Measurements from ENCODE around the gene MYO1D. TPM values are rescaled to one million over a fixed set of nuclear protein-coding genes. Genes with fewer than 3 reads are reported as not detected.

The MYO1D gene
- total RNA-seq, 1 experiment from 2014 or later = 35.7 TPM

GRCh38 chr17:32542186-32542585 lies 334.7 kb downstream of the MYO1D start:
- Histone ChIP-seq H3K9me2 (ENCODE audit: insufficient read depth) (no peaks in the 10 kb centered on the region), H3K27ac (ENCODE audit: low read depth, low read length) (no peak overlapping the region), H3K36me3 (ENCODE audit: control insufficient read depth in 1 of 2, insufficient read depth in 2 of 2, low read length in 2 of 2) (no peaks in the 10 kb centered on the region), H4K20me1 (ENCODE audit: insufficient read depth) (no peaks in the 10 kb centered on the region), H3K9ac (ENCODE audit: low read length) (no peak overlapping the region), H3K27me3 (ENCODE audit: insufficient read depth, low read length) (no peaks in the 10 kb centered on the region), H3K9me3 (ENCODE audit: control insufficient read depth in 1 of 2, insufficient read depth in 1 of 2, low read depth in 1 of 2, low read length in 2 of 2) (no peaks in the 10 kb centered on the region), H3K4me1 (ENCODE audit: control insufficient read depth in 1 of 2, insufficient read depth in 2 of 2, low read length in 2 of 2) (no peaks in the 10 kb centered on the region), H3K4me3 (replicated peaks in 1 of 2; ENCODE audit: low read depth in 1 of 2, low read length in 2 of 2) (no peak overlapping the region), H2AFZ (ENCODE audit: low read depth, low read length, poor library complexity, severe bottlenecking) (no peak overlapping the region), H3K79me2 (ENCODE audit: insufficient read depth, low read length) (no peaks in the 10 kb centered on the region), H3K4me2 (ENCODE audit: low read length) (no peak overlapping the region)
- RAD21 ChIA-PET (ENCODE audit: low non-redundant PET in 1 of 2, low total read pairs in 2 of 2, uncharacterized antibody in 2 of 2, unreplicated experiment in 2 of 2) = no interaction called here
- no TSS peak for BruUV-seq (replicated peaks)
- intact Hi-C loops (cut with micrococcal nuclease) = no loop called here
- TF ChIP-seq ZBTB33 (IDR thresholded peaks at IDR 0.05; ENCODE audit: extremely low read depth, insufficient replicate concordance, low read length) (no peak), CEBPB (IDR thresholded peaks at IDR 0.05; ENCODE audit: low read depth) (no peak), YY1 (IDR thresholded peaks at IDR 0.05; ENCODE audit: extremely low read depth, insufficient replicate concordance, low read depth, low read length) (no peak), EZH2 (IDR thresholded peaks at IDR 0.05) (no peak), EZH2phosphoT487 (IDR thresholded peaks at IDR 0.05; ENCODE audit: borderline replicate concordance) (no peak), RAD21 (IDR thresholded peaks at IDR 0.05; ENCODE audit: low read depth) (no peak), SP1 (IDR thresholded peaks at IDR 0.05; ENCODE audit: low read depth) (no peak), MAX (IDR thresholded peaks at IDR 0.05) (no peak), SIN3A (IDR thresholded peaks at IDR 0.05; ENCODE audit: low read depth) (no peak), EGR1 (IDR thresholded peaks at IDR 0.05; ENCODE audit: low read depth) (no peak)
- TF ChIP-seq, protein P1, sequence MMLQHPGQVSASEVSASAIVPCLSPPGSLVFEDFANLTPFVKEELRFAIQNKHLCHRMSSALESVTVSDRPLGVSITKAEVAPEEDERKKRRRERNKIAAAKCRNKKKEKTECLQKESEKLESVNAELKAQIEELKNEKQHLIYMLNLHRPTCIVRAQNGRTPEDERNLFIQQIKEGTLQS (IDR thresholded peaks at IDR 0.05) = no peak
- TF ChIP-seq, protein P2, sequence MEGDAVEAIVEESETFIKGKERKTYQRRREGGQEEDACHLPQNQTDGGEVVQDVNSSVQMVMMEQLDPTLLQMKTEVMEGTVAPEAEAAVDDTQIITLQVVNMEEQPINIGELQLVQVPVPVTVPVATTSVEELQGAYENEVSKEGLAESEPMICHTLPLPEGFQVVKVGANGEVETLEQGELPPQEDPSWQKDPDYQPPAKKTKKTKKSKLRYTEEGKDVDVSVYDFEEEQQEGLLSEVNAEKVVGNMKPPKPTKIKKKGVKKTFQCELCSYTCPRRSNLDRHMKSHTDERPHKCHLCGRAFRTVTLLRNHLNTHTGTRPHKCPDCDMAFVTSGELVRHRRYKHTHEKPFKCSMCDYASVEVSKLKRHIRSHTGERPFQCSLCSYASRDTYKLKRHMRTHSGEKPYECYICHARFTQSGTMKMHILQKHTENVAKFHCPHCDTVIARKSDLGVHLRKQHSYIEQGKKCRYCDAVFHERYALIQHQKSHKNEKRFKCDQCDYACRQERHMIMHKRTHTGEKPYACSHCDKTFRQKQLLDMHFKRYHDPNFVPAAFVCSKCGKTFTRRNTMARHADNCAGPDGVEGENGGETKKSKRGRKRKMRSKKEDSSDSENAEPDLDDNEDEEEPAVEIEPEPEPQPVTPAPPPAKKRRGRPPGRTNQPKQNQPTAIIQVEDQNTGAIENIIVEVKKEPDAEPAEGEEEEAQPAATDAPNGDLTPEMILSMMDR (IDR thresholded peaks at IDR 0.05 in 2 of 3, conservative IDR thresholded peaks at IDR 0.05 in 1 of 3; ENCODE audit: borderline replicate concordance in 1 of 3, insufficient read depth in 1 of 3, low read depth in 2 of 3, low read length in 2 of 3) = no peak
- DNase-seq (ENCODE audit: low read depth, low spot score) (no peak), ATAC-seq (no peak)
- CTCF ChIA-PET = no interaction called here
- POLR2A ChIA-PET = no interaction called here

Data from HCT116 (cell line).